Measurements from ENCODE around the gene INTS7. TPM values are rescaled to one million over a fixed set of nuclear protein-coding genes. Genes with fewer than 3 reads are reported as not detected.

Gene INTS7
- total and polyA plus RNA-seq, 2 of the 4 experiments (the other 2 are of a cell fraction): 8.3 to 24.9 TPM

DNA sequence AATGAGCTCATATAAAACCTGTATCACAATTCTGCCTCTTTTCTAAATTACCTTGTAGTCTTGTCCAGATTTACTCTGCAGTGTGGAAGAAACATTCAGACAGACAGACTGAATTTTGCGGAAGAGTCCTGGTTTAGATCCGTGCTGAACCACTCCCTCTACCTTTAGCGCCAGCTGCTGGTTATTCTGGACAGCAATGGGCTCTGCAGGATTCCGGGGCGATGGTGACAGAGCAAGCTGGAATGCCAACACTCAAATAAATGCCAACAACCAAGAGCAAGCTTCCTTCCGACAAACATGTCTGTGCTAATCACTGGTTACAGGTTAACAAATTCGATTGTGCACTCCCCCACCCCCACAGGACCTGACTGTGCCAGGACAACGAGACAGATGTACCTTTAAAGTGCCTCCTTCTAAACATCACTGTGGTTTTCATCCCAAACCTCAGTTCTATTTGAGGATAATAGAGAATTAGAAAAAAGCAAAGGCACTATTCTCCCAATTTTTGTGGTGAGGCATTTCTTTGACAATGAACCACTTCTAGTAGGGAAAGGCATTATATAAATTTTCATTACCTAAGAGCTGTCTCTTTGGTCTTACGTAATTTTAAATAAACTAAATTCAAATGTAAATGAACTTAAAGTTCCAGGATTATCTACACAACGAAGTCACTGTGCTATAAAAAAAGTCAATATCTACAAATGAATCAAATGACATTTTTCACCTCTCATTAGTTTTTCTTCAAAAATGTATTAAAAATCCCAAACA, 90.4 kb downstream of the INTS7 start (continued):
- peak; percentile 26; the same call in 1 of the 2 replicates for TF ChIP-seq RAD21 (IDR thresholded peaks at IDR 0.05; ENCODE audit: low read length)

GRCh38 chr1:211942583-211942982, 92.8 kb downstream of the INTS7 start:
- H2BK20ac ChIP-seq (ENCODE audit: low read depth, low read length): no peak overlapping the region
- H4K5ac ChIP-seq (ENCODE audit: low read depth, low read length): no peak overlapping the region
- no peak overlapping the region for H4K8ac ChIP-seq (ENCODE audit: low read depth in 2 of 2, low read length in 2 of 2)
- H2BK120ac ChIP-seq (ENCODE audit: low read depth, low read length): no peak overlapping the region
- TF ChIP-seq MAFK (IDR thresholded peaks at IDR 0.05; ENCODE audit: low read depth, low read length): no peak
- no peak for TF ChIP-seq CTCF (conservative IDR thresholded peaks at IDR 0.05; ENCODE audit: low read depth, low read length)
- TF ChIP-seq BHLHE40 (IDR thresholded peaks at IDR 0.05; ENCODE audit: low read depth, low read length): no peak
- TF ChIP-seq RAD21 (IDR thresholded peaks at IDR 0.05; ENCODE audit: low read length): no peak
- no peak for TF ChIP-seq MAZ (IDR thresholded peaks at IDR 0.05; ENCODE audit: borderline replicate concordance, low read depth, low read length)
- no peak for TF ChIP-seq MXI1 (IDR thresholded peaks at IDR 0.05; ENCODE audit: borderline replicate concordance, low read depth, low read length)
- no peak for TF ChIP-seq SMC3 (IDR thresholded peaks at IDR 0.05; ENCODE audit: low read depth, low read length)
- no peak for TF ChIP-seq CHD1 (IDR thresholded peaks at IDR 0.05; ENCODE audit: low read depth, low read length)
- TF ChIP-seq POLR2A (IDR thresholded peaks at IDR 0.05; ENCODE audit: low read depth, low read length): no peak
- no peak overlapping the region for H2BK15ac ChIP-seq (ENCODE audit: low read depth, low read length)
- no TSS peak for BruUV-seq (replicated peaks)
- H3K4me1 ChIP-seq (ENCODE audit: control insufficient read depth, insufficient read depth, low read length): peaks cover 2% of the 10 kb centered on the region
- no peak overlapping the region for H4K91ac ChIP-seq (ENCODE audit: insufficient read depth, low read depth, low read length)
- no peaks in the 10 kb centered on the region for H3K79me1 ChIP-seq (ENCODE audit: low read depth in 1 of 2, low read length in 2 of 2)
- no peak overlapping the region for H3K14ac ChIP-seq (replicated peaks; ENCODE audit: low read depth, low read length)
- ATAC-seq (ENCODE audit: low read depth): no peak
- H2AK5ac ChIP-seq (ENCODE audit: low read depth, low read length): no peak overlapping the region
- no peaks in the 10 kb centered on the region for H4K20me1 ChIP-seq (ENCODE audit: insufficient read depth, low read length)
- no peak overlapping the region for H3K27ac ChIP-seq (ENCODE audit: insufficient read depth, low read length)
- POLR2A ChIA-PET (ENCODE audit: unreplicated experiment): no interaction called here
- no peak overlapping the region for H3K56ac ChIP-seq (ENCODE audit: extremely low read depth, insufficient read depth, low read length)
- H3K18ac ChIP-seq (ENCODE audit: low read depth, low read length): no peak overlapping the region
- H2AK9ac ChIP-seq (replicated peaks; ENCODE audit: low read depth, low read length, poor library complexity): no peak overlapping the region
- CTCF ChIA-PET: no interaction called here
- no peak overlapping the region for H2AFZ ChIP-seq (replicated peaks; ENCODE audit: low read length, poor library complexity)
- H3K4me3 ChIP-seq (ENCODE audit: insufficient read depth, low read depth, low read length): no peak overlapping the region
- H3K23ac ChIP-seq (ENCODE audit: low read depth, low read length): no peak overlapping the region
- no peaks in the 10 kb centered on the region for H3K9me1 ChIP-seq (ENCODE audit: insufficient read depth, low read length)
- no peaks in the 10 kb centered on the region for H3K27me3 ChIP-seq (ENCODE audit: control insufficient read depth, insufficient read depth, low read length)
- no CpG with 5 or more reads among the region's 3 CpGs for WGBS, 2 experiments (ENCODE audit: extremely low coverage in 2 of 2, insufficient read length in 1 of 2)
- intact Hi-C loops (cut with micrococcal nuclease): no loop called here
- no peak overlapping the region for H3K9ac ChIP-seq (ENCODE audit: low read depth, low read length)
- dilution Hi-C loops (cut with HindIII; ENCODE audit: low sequenced_read_pairs, unreplicated experiment): no loop called here
- H3K9me3 ChIP-seq (ENCODE audit: control insufficient read depth, insufficient read depth, low read length): no peaks in the 10 kb centered on the region
- DNase-seq: no peak
- peaks cover 6% of the 10 kb centered on the region; the same call in 1 of the 2 replicates for H3K36me3 ChIP-seq (ENCODE audit: control insufficient read depth, insufficient read depth, low read length)
- H3K4ac ChIP-seq (ENCODE audit: low read depth, low read length): no peak overlapping the region
- in situ Hi-C loops (cut with MboI; ENCODE audit: low sequenced_read_pairs): no loop called here
- H3K4me2 ChIP-seq (ENCODE audit: low read depth, low read length): no peak overlapping the region
- H2BK5ac ChIP-seq (ENCODE audit: low read depth, low read length, poor library complexity, severe bottlenecking): no peak overlapping the region

Data from IMR-90 (cell line).